Erythroblast (primary cell): Measurements from ENCODE around the gene NEDD4L.

Source experiments
- GATA1 ChIP-seq: IDR thresholded peaks from 2 replicates; pipeline ENCODE4 v1.6.1; 2011; ENCODE audit warnings: low read depth, mild to moderate bottlenecking, control low read depth, low read length, moderate library complexity
- POLR2A ChIP-seq: IDR thresholded peaks from 2 replicates; pipeline ENCODE4 v1.6.1; 2011; ENCODE audit warnings: mild to moderate bottlenecking, low read length

DNA sequence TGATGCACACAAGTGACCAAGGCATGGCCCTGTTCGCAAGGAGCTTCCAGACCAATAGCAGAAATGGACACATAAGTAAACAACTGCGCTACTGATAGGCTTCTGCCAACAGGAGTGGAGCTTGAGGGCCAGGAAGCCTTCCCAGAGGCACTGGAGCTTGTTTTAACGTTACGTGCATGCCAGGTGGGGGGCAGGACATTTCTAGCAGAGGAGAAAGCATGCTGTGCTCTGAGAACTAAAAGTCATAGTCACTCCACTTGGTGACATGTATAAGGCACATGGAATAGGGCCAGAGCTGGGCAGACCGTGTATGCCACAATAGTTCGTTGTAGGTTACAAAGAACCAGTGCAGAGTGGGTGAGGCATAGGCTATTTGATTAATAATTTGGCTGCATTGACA is 184.2 kb downstream of the NEDD4L start:
- TF ChIP-seq POLR2A, result no peak
- TF ChIP-seq GATA1, result no peak
